HG03159 (cell line): Measurements from ENCODE around the gene CPEB4.

Experiments
- ATAC-seq: cut with Tn5 transposase; IDR thresholded peaks from one replicate; pipeline ENCODE4 v1.9.1; 2021; ENCODE audit warnings: mild to moderate bottlenecking, moderate library complexity; ENCODE audit not compliant: unreplicated experiment

The CPEB4 gene

DNA sequence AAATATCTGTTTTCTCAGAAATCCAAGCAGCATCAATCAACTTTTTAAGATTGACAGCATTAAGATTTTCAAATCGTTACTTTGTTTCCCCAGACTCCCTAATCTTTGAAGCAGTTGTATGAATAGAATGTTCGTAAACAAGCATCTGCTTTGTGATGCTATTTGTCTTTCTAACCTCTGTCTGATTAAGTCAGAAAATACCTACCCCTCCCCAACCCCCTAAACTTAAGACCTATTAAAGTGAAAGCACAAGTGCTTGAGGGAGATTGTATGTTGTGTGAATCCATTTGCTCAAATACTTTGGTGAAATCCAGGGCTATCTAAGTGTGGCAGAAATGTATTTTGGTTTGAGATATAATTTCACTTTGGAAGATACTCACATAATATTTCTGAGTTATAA is 53.0 kb downstream of the CPEB4 start:
- no peak for ATAC-seq

DNA sequence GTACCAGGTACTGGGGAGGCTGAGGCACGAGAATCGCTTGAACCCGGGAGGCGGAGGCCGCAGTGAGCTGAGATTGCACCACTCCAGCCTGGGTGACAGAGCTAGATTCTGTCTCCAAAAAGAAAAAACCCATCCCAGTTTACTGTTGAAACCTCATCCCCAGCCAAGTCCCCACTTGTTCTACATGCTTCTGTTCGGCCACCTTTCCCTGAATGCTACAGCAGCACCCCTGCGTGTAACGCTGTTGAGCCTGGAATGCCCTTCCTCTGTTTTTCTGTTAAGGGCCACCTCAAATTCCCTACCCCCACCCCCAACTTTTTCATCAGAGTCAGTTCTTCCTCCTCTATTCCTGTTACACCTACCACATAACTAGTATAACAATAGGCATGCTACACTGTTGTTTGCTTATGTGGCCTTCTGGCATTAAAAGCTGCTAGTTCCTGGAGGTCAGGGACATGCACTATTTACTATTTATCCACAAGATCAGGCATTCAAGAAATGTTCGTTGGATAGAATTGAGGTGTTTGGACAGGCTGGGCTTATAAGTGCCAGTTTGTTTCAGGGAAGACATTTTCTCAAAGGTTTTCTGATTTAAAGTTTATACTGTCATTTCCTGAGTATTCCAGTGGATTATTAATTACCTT is 53.7 kb downstream of the CPEB4 start:
- no peak for ATAC-seq

DNA sequence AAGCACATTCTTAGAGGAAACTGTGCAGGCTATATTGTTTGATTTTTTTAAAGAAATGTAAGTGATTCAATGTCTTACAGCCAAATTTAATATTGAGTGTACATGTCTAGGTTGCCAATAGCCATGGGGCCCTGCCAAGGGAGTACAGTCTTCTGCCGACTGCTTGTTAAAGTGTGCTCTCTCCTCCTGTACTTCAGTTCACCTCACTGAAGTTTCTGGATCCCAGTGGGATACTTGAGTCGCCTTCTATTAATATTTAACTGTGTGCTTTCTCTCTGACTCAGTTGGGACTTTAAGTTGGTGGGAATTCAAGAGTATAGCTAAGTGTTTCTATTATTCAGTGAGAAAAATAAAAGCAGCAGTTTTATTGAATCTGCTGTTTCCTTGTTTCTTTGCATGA is 56.4 kb downstream of the CPEB4 start:
- ATAC-seq: no peak

DNA sequence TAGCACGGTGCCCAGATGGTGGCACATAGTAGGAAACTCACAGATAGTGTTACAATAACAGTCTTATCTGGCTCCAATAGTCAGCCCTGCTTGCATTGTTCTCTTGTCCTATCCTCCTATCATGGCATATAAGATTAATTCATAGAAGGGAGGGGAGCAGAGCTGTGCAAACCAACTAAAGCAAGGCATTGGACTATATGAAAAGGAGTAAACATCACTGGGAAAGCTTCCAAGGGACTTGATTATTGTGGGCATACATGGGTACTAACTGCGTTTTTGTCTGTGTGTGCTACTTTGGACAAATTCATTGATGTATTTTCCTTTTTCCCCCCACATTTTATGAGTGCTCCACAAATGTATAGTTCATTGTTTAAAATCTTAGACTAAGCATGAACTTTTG is 57.0 kb downstream of the CPEB4 start:
- ATAC-seq: no peak

DNA sequence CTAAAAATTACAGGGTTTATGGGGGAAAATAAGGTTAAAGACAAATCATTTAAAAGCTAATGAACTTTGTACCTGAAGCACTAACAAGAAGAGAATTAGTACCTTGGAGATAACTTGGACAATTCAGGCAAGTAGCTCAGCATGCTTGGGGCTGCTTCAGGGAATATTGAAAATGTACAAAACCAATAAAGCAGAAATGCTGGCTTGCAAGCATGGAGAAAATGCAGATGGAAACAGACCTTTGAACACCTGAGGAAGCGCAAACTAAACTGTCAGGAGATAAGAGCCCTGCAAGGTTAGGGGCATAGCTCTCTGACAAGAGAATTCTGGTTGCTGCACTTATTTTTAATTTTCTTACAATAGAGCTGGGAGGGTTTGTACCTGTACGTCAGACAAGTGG is 58.2 kb downstream of the CPEB4 start:
- no peak for ATAC-seq

DNA sequence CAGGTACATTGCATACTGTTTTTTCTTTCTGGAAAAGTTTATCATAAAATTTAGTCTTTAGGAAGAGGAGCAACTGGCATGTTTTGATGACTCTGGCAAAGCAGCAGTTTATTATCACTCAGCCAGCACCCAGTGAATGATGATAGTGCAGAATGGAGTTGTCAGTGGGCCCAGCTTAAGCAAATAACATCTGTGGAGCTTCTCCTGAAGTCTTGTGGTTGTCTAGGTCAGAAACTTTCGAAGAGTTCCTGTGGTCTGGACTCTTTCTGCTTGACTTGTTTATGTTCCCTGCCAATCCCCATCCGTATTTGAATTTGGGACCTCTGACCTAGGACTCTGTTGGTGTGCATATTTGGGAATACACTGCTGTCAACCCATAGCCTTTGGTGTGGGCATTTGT is 62.7 kb downstream of the CPEB4 start:
- no peak for ATAC-seq

DNA sequence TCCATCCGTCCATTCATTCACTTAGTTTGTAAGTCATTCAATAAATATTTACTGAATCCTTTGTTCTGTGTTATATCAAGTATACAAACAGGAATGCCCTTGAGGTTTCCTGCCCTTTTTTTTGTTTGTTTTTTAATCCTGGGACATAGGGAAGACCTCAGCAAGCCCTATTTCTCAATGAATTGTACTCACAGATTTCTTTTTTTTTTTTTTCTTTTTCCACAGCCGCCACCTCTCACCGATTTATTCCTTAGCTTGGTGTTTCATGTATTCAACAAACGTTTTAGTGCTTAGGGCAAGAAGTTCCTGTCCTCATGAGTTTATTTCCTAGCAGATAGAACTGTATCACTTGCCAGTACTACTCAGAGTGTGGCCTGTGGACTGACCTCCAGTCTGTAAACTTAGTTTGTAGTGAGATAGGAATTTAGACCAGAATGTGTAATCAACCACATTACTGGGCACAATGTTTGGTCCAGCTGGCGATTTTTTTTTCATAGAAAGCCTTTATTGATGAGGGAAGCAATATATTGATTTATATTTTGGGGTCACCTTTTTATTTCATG is 65.5 kb downstream of the CPEB4 start:
- ATAC-seq: no peak

DNA sequence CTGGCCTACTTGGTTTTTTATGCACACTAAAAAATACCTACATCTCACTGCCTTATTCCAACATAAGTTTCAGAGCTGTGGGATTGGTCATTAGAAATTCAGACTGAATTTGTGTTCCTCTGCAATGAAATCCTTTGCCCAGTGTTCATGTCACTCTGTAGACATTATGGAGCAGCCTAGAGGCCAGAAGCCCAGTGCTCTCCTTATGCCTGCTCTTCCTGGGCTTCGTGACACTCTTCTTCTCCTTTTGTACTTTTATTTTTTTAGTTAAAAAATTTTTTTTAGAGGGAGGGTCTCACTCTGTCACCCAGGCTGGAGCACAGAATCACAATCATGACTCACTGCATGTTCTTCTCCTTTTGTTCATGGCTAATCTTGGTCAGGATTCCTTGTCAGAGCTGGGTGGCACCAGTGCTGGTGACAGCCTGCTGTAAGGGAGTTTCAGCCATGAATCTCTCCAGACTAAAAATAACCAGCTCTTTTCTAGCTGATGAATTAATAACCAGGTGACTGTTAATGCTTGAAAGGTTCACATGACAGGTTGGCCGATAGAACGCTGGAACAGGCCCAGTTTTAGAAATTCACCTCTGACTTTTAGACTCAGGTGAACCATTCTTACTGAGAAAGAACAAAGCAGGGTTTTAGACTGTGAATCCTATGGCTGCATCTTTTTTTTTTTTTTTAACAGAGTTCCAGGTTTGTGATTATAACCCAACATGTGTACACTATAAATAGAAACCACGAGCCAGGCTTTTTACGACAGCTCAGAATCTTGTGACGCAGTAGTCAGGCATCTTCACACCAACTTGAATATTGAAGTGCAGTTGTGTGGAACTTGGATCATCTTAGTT is 66.7 kb downstream of the CPEB4 start:
- ATAC-seq: no peak

DNA sequence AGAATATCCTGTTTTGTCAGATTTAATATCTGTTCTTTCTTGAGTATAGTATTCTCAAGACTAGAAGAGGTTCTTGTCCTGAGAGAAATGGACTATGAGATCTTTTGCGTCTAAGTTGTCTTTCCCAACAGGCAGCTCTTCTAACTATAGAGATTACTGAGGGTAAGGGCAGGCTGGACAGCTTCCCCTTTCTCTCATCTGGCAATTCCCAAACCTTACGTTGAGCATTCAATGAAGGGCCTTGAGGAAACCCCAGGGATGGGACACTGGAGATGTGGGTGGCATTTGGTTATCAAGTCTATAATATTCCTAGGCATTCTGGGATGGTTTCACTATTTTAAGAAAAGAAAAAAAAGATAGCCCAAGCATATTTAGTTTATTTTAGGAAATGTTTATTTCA is 72.8 kb downstream of the CPEB4 start:
- no peak for ATAC-seq

DNA sequence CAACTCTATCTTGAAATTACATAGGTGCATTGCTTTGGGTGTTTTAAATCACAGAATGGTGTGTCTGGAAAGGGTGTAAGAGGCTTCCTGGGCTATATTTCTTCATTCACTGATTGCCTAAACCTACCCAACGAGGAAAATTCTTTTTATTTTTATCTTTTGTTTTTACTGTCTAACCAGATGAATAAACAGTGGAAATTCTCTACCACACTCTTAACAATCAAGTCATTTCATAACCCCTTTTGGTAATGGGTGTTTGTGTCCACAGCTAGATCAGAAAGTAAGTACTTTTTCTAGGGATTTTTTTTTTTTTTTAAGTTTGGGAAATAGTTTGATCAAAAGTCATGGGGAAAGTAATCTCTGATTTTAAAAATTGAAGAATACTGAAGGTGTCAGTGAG is 73.3 kb downstream of the CPEB4 start:
- ATAC-seq: no peak

DNA sequence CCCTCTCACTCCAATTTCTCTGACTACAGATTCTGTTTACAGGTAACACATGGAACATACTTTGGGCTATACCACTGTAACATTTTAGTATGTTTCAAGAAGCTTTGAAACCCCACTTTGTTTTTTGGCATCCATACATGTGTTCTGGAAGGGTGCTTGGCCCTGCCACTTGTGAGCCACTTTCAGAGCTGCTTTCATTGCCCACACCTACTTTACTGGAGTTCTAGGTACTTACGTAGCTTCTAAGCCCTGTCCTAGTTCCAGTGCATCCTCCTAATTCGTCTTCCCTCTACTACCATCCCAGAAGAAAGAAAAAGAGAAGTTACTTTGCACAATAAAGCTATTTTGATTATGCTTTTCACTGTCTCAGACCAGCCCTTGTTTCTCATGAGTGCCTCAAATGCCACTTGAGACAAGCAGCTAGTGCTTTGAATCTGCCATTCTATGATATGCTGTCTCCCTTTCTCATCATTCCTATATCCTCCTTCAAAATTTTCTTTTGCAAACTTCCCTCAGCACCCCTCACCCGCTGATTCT is 74.4 kb downstream of the CPEB4 start:
- ATAC-seq: no peak

DNA sequence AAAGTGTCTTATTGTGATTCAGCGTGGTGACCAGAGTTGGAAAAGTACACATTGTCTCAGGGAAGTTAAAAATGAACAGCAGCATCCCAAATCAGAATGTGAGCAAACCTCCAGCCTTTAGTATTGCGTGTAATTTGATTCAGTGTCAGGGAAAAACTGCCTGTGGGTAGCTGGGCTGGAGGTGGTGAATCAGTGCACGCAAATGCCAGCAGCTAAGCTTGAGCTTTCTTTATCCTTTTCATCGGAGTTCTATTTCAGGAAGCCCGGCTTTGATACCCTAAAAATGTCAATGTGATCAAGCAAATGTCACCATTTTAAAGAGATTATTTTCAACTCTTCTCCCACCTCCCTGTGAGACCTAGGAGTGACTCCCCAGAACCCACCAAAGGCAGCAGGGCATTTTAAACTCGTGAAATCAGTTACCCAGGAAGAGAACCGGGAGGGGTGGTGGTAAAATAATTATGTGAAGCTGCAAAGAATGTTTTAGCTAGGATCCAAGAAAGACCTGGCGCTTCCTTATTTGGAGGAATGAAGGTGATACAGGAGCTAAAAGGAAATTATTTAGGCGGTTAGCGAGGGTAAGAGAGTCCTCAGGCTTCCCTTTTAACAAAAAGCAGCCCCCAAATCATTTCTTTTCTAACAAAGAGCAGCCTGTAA is 75.2 kb downstream of the CPEB4 start:
- no peak for ATAC-seq

DNA sequence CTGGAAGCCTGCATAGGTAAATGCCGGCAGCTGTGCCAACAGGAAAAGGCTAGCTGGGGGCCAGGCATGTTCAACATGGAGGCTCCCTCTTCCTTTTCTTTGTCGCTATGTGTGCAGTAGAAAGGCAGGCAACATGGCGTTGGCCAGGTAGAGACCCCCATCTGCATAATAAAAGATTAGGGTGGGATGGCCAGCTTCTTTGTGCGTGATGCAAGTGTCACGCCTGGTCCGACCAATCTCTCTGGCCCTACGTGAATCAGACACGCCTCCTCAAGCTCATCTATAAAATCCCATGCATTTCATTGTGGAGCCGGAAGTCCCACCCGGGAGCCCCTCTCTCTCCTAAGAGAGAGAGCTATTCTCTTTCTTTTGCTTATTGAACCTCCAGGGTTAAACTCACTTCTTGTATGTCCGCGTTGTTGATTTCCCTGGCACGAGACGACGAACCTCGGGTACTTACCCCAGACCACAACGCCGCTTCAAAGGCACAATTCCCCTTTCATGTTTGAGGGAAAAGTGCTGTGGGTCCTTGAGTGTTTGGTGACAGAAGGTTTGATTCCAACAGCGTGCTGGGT is 75.8 kb downstream of the CPEB4 start:
- ATAC-seq: no peak

DNA sequence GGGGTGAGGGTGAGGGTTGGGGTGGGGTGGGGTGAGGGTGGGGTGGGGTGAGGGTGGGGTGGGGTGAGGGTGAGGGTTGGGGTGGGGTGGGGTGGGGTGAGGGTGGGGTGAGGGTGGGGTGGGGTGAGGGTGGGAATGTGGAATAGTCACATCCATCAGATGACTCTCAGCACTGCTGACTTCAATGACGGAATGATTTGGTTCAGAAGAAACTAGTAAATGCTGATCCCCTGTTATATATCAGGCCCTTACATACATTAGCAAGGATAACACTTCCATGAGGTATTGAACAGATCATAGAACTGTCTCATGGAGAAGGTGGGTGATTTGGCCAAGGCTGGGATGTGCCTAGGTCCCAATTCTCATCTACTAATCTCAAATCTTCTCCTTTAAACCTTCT is 76.4 kb downstream of the CPEB4 start:
- ATAC-seq: no peak

DNA sequence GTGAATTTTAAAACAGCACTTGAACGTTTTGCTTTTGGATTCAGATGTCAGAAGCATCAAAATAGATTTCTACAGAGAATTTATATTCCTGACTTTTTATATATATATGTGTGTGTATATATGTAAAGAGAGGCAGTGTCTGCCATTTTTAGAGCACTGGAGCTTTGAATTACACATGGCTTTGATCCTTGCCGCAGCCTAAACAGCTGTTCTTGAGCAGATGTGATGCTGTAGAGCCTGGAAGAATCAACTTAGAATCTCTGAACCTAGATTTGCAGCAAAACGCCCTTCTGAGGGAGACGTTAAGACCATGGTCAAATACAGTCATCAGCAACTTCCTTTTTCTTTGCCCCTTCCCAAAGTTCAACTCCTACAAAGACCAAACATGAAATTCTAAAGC is 79.1 kb downstream of the CPEB4 start:
- no peak for ATAC-seq

DNA sequence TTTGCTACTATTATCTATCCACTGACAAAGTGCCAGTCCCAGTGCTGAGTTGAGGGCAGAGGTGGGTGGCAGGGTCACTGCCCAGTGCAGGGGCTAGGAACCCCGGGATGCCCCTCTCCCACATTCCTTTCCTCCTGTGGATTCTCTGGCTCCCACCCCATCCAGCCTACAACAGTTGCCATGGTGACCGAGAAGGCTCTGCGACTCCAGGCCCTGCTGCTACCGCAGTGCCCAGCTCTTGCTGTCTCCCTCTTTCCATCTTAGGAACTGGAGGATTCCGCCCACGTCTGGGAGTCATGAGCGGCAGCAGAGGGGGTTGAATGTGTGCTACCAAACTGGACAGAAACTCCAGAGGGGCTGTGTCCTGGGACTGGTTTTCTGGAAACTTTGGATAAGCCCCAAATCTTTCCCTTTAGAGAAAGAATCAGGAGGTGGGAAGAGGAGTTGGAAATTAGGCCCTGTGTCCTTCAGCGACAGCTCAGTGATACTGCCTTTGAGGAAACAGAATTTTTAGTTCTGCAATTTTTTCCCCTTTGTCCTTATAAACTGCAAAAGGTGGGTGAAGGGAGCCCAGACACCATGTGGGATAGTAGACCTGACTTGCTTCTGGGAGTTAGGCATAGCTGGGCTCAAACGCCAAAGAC is 80.1 kb downstream of the CPEB4 start:
- no peak for ATAC-seq

DNA sequence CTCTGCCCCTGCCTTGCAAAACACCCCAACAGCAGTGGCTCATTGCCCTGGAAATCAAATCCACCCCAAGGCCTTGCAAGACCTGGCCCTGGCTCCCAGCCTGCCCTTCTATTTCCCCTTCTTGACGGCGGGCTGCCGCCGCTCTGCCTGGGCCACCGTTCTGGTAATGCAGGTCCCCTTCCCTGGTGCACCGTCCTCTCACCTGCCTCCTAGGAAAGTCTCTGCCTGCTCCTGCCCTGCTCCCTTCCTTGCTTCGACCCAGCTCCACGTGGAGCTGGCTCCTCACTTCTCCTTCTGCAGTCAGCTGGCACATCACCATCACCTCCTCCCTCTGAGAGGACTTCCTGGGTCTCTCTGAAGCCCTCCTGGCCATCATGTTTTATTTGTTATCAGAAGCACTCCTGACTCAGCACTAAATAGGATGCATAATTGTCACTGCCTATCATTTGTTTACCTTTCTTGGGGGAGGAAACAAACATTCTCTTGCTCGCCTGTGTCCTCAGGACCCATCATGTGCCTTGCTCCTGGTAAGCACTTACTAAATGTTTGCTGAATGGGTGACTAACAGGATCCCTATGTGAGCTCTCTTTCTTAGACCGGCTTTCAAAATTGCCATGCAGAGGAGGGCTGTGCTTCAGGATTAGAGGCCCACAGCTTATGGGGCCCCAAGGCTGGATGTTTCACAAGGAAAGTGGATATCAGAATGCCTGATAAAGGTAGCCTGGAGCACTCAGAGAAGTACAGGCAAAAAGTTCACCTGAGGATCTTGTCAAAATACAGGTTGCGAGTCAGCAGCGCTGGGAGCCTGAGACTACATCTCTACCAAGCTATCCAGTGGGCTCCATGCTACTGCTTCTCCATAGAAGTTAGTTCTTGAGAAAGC is 81.3 kb downstream of the CPEB4 start:
- ATAC-seq: no peak

DNA sequence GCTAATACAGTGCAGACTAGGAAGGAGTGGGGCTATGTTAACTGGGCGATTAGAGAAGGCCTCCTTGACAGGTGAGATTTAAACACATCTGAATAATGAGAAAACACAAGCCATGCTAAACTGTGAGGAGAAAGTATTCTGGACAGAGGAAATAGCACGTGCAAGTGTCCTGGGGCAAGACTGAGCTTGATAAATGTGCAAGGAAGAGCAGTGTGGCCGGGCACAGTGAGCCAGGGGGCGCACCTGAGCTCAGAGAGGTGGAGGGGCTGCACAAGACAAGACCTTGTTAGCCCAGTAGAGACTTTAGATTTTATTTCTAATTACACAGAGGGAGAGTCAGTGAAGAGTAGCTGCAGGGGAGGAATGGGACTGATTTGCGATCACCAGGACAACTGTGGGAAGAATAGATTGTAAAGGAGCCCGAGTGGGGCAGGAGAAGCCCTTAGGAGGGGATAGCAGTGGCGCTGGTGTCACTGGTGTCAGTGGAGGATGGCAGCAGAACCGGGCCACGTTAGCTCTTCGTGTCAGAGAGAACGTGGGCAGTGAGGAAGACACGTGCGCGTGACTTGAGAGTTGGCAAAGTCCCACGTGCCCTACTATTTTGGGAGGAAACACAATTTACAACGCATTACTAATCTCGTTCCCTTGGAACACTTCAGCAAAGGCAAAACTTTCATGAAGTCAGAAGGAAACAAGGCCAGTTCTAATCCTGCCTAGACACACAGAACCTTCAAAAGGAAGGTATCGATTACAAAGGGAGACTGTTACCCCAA is 82.9 kb downstream of the CPEB4 start:
- no peak for ATAC-seq
